ENCODE results near the gene MUS81. TPM values are rescaled to one million over a fixed set of nuclear protein-coding genes. Genes with fewer than 3 reads are reported as not detected.

Gene MUS81
- total and polyA plus RNA-seq, 9 of the 15 experiments (the other 6 are each of a cell fraction or from before 2014, with no cell fraction given) = 13.4 to 118 (median 53.7) TPM

- TF ChIP-seq NR4A1 (CRISPR knock-in tag; IDR thresholded peaks at IDR 0.05) (peak; percentile 78; the same call in 1 of the 2 replicates), NR4A1 (tag; IDR thresholded peaks at IDR 0.05) (peak; percentile 66; the same call in 1 of the 2 replicates), MTA2 (IDR thresholded peaks at IDR 0.05; ENCODE audit: low read depth) (no peak), HEY1 (CRISPR knock-in tag; IDR thresholded peaks at IDR 0.05; ENCODE audit: borderline replicate concordance) (no peak), NR3C1 (CRISPR knock-in tag; IDR thresholded peaks at IDR 0.05) (peak; percentile 67; the same call in 1 of the 2 replicates), KLF1 (tag; IDR thresholded peaks at IDR 0.05) (peak; percentile 81; the same call in 1 of the 2 replicates), MGA (IDR thresholded peaks at IDR 0.05) (peak; percentile 68), STAT5A (IDR thresholded peaks at IDR 0.05; ENCODE audit: borderline replicate concordance, low read length) (0 out of 2 replicates have a peak, but pooled peaks have one; percentile 17), DPF2 (IDR thresholded peaks at IDR 0.05) (0 out of 2 replicates have a peak, but pooled peaks have one; percentile 12), MBD2 (IDR thresholded peaks at IDR 0.05; ENCODE audit: borderline replicate concordance, low read depth) (no peak), ZNF263 (CRISPR knock-in tag; IDR thresholded peaks at IDR 0.05; ENCODE audit: borderline replicate concordance) (peak; percentile 28; the same call in 1 of the 2 replicates), ZNF274 (IDR thresholded peaks at IDR 0.05; ENCODE audit: borderline replicate concordance, low read depth, low read length) (no peak), ZNF24 (IDR thresholded peaks at IDR 0.05) (no peak), SIN3B (IDR thresholded peaks at IDR 0.05; ENCODE audit: low read depth) (peak; percentile 77), NEUROD1 (IDR thresholded peaks at IDR 0.05; ENCODE audit: borderline replicate concordance, low read depth, low read length, partially characterized antibody) (peak; percentile 34), ZNF76 (CRISPR knock-in tag; IDR thresholded peaks at IDR 0.05; ENCODE audit: borderline replicate concordance) (peak; percentile 84; the same call in 1 of the 2 replicates), SRSF7 (optimal IDR thresholded peaks at IDR 0.05; ENCODE audit: low read depth, low read length) (peak; percentile 22)
These were observed 30.3 kb downstream of the MUS81 start, which contains the start of gene CCDC85B (continued) for GRCh38 chr11:65890324-65891218.
